Tibial nerve (tissue), 4 donors: ENCODE measurements around the gene DYNC1I1.

ENCODE experiments used
- EP300 ChIP-seq, 2 donors: sonication (generic); formaldehyde crosslinking; IDR thresholded peaks; one replicate each; pipeline ENCODE4 v1.6.1; 2017; ENCODE audit warnings: antibody characterized with exemption in 2 of 2, mild to moderate bottlenecking in 1 of 2
- POLR2A ChIP-seq, 2 donors: fragments of 450-650 bp; IDR thresholded peaks; one replicate each; pipeline ENCODE4 v1.6.1; 2017; ENCODE audit warnings: antibody characterized with exemption in 2 of 2, mild to moderate bottlenecking in 2 of 2, moderate library complexity in 2 of 2
- TF ChIP-seq, protein P1 (sequence below), 5 experiments: fragments of 200-600 bp in 3 of 5; fragments of 450-650 bp in 2 of 5; sonication (generic) in 3 of 5; IDR thresholded peaks; one replicate each; pipeline ENCODE4 v1.5.1; 2016 to 2019; ENCODE audit warnings: antibody characterized with exemption in 5 of 5, mild to moderate bottlenecking in 3 of 5, moderate library complexity in 2 of 5

DNA sequence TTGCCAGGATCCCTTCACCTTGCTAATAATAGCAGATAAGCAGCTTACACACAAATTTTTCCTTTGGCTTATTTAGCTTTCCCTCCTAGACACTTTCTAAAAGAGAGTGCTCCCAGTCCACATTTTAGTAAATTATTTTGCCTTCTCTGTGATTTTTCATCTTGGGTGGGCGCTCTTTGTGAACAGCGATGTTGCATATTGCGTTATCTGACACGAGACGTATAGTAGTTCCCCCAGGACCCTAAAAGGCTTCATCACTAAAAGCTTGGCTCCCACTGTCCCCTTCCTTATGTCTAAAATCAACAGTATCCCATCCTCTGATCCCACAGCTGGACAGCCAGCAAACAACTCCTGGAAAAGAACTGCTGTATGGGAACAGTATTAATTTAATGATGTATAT is 232.9 kb downstream of the DYNC1I1 start:
- TF ChIP-seq POLR2A (IDR thresholded peaks at IDR 0.05) (no peak), EP300 (IDR thresholded peaks at IDR 0.05) (no peak)
- TF ChIP-seq, protein P1, sequence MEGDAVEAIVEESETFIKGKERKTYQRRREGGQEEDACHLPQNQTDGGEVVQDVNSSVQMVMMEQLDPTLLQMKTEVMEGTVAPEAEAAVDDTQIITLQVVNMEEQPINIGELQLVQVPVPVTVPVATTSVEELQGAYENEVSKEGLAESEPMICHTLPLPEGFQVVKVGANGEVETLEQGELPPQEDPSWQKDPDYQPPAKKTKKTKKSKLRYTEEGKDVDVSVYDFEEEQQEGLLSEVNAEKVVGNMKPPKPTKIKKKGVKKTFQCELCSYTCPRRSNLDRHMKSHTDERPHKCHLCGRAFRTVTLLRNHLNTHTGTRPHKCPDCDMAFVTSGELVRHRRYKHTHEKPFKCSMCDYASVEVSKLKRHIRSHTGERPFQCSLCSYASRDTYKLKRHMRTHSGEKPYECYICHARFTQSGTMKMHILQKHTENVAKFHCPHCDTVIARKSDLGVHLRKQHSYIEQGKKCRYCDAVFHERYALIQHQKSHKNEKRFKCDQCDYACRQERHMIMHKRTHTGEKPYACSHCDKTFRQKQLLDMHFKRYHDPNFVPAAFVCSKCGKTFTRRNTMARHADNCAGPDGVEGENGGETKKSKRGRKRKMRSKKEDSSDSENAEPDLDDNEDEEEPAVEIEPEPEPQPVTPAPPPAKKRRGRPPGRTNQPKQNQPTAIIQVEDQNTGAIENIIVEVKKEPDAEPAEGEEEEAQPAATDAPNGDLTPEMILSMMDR (IDR thresholded peaks at IDR 0.05) = no peak
